ENCODE measurements around the gene HPCAL4.

The HPCAL4 gene

DNA sequence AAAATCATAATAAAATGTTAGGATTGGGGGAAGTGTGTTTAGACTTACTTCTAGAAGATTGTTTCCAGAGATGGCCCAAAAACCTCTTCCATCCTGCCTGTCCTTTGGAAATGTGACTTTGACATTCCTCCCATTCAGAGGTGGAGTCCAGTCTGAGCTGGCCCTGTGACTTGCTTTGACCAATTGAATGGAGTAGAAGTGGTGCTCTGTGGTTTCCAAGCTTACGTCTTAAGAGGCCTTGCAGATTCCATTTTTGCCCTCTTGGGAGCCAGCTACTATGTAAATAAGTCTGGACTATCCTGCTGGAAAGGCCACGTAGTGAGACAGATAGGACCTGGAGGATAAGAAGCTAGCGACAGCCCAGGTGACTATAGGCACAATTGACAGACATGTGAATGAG, 18.0 kb downstream of the HPCAL4 start:
- DNase-seq = no peak

DNA sequence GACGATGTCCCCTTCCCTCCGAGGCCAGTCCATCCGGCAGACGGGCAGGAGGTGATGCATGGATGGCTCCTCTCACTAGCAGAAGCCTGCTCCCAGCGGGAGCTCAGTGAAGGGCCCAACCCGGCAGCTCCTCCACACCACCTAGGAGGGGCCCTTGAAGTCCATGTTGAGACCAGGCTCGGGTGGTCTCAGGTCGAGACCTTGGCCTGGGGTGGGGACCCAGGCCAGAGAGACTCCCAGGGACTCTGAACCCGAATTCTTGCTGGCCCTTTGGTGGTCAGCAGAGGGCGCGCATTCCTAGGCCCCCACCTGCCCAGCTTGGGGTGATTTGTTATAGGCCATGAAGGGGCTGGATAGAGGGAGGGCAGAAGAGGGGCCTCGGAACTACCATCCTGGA, 18.7 kb downstream of the HPCAL4 start:
- DNase-seq = peak in 1 of 2 donors; percentile 38

DNA sequence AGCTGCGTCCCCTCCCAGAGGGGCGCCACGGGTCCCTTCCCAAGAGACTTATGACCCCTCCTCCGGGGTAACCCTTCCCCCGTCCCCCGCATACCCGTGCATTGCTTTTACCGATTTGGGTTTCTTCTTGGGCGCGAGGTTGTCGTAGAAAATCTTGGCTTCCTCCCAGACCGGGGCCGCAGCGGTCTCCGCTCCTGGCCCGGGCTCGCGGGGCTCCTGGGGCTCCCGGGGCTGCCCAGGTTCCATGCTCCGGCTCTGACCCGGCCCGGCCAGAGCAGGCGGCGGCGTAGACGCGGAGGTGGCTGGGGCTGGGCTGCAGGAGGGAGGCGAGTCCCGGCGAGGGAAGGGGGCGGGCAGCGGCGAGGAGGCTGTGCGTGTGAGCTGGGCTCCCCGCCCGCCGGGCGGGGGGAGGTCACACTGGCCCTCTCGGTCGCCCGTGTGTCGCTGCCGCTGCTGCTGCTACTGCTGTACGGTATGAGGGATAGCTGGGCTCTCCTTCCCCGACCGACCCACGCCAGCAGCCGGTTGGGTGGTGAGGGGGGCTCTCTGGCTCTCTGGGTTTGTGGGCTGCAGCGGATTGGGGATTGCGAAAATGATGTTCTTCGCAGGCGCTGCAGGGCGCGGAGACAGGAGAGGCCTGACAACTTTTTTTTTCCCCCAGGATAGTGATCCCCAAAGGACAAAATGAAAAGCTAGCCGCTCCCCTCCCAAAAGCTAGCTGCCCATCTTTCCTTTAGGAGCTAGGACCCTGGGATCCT, 19.3 kb downstream of the HPCAL4 start, which contains the start of gene NT5C1A:
Gene NT5C1A (minus strand): TSS at position 315 of the 758 bp plus-strand sequence. CDS start 69 bp downstream, at position 246.
- DNase-seq = peak in 1 of 2 donors; percentile 14

DNA sequence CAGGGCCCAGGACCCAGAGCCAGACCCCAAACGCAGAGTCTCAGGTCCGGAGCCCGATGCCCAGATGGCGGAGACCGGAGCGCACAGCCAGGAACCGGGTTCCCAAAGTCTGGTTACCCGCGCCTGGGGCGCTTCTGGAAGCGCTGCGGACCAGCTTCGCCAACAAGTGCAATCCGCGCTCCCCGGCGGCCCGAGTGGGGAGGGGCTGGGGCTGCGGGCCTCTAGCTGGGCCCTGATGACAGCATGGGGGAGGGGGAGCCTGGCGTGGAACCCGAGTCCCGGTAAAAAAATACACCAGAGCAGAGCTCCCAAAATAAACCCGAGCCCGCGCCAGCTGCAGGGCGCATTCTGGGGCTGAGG, 19.8 kb downstream of the HPCAL4 start:
- DNase-seq = no peak

DNA sequence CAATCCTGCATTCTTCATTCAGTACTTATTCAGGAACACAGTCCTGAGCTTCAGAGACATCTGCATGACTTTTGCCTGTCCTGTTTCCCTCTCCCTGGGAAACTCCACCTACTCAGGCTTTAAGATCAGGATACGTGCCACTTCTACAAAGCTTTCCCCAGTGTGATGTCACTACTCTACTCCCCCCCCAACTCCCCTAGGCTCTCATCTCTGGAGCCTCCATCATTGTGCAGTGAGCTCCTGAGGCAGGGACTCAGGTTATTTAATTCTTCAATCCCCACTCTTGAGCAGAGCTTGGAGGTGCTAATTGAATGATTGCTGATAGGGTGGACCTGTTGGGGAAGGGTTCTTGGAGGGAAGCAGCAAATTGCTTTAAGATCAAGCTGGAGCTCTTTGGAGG, 20.5 kb downstream of the HPCAL4 start:
- no peak for DNase-seq

DNA sequence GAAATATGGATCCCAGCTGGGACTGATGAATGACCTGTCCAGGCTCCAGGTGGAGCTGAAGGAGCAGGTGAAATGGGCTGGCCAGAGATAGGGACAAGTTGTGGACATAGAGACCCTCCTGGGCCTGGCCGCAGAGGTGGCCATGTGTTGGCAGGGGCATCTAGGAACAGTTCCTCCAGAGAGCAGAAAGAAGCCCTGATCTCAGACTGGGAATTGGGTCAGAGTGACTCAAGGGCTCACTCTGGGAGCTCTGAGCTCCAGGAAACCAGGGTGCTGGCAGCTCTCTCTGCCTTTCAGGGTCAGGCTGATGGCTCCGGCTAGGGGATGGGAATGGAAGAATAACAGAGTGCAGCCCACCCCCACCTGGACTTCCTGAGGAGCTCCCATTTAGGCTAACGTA, 22.3 kb downstream of the HPCAL4 start:
- DNase-seq = no peak

DNA sequence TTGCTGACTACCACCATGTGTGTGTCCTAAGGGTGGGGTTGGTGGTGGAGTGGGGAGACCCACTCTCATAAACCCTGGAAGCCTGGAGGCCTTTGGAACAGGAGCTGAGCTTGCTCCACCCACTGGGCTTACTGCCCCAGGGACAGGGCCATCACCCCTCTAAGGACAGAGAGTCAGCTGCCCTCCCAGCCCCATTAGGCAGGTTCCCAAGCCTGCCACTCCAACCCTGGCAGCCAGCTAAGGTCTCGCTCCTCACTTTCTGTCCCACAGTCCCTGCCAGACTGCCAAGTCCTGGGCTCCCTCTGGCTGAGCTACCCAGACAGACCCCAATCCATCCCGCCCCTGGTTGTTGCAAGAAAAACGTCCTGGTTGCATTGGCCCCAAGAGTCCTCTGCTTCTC, 23.1 kb downstream of the HPCAL4 start:
- no peak for DNase-seq

DNA sequence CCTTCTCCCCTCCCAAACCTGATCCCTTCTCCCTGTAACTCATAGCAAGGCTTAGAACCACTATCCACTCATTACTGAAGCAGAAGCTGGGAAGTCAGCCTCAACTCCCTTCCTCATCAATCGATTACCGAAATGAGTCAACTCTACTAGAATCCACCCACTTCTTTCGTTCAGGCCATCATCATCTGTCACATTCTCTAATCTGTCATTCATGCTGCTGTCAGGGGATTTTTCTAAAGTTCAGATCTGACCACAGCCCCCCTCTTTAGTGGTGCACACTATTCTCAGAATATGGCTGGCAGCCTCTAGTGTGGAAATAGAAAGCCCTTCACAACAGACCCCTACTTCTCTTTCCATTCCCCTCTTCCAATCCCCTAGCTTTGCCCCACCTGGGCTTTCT, 24.5 kb downstream of the HPCAL4 start:
- no peak for DNase-seq

DNA sequence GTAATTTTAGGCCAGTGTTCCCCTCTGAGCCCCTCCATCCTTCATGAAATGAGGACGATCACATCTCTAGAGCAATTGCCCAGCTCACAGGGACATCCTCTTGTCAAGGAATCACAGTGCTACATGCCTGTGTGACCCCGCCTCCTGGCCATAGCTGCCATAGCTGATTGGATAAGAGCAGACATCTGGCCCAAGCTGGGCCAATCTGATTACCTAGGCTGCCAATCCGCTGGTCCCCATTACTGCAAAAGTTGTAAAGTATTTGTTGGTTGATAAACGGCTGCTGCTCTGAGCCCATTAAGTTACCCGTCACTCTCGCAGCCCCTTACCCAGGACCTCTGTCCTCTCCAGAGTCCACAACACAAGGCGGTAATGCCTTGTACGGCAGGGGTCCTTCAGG, 27.7 kb downstream of the HPCAL4 start:
- no peak for DNase-seq

DNA sequence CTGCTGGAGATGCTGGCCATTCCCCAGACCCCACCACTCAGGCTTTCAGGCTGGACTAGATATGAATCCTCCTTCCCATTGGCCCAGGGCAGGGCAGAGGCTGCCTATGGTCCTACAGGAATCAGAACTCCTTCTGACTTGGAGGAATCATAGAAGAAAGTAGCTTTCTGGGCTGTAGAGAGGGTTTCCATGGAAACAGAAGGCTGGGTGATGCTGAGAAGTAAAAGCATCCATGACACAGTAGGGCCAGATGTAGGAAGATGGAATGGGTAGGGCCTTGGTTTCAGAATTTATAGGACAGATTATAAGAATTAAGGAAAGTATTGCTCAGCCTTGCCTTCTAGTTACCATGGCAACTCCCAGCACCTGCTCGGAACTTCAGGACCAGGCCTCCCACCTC, 28.4 kb downstream of the HPCAL4 start:
- no peak for DNase-seq

DNA sequence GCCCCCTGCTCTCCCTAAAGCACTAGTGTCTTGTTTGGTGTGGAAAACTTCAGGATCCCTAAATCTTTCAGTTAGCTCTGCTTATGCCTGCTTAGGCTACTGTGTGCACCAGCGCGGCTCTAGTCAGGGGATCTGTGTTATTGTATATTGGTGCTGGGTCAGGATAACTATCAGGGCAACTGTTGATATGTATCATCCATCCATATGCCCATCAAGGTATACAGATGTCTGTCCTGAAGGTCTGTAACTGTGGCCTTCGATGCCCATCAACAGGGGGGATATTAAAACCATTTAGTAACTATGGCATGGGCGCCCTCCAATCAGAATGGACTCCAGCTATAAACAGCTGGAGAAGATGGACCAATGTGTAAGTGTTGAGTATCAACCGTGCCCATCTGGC, 31.7 kb downstream of the HPCAL4 start:
- no peak for DNase-seq

DNA sequence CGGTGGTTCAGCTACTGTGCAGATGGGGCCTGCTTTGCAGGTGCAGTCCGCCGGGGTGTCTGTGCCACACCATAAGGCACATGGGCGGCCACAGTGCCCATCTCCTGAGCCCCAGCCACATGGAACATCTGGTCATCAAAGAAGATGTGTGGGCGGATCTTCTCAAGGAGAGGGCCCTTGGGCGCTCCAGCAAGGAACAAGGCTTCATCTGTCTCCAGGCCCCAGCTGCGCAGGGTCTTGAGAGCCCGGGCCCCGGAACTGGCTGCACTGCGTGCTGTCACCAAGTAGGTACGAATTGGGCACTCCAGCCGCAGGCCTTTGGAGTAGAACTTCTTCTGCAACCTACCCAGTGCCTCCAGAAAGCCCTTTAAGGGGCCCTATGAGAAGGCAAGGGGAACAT, 32.1 kb downstream of the HPCAL4 start:
- no peak for DNase-seq

DNA sequence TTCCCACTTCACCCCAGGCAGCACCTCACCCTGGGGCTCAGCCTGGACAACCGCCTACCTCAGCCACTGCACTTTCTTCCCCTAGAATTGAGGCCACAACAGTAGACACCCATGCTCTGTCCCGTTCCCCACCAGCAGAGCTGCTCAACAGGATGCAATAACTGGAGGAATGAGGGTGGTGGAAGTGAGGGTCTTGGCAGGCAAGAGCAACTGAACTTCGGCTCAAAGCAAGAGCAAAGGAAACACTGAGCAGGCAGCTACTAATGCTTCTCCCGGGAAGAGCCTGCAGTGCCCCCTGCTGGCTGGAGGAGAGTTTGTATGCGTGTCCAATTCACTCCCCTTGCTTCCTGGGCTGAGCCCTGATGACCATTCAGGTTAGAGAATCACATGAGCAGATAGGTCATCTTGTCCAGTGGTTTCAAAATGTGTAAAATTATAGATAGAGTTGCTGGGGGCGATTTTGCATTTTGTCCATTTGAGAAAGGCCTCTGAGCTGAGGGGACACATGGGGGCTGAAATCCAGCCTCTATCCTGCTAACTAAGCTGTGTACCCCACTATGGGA, 33.2 kb downstream of the HPCAL4 start:
- peak; percentile 47 to 60 for DNase-seq

DNA sequence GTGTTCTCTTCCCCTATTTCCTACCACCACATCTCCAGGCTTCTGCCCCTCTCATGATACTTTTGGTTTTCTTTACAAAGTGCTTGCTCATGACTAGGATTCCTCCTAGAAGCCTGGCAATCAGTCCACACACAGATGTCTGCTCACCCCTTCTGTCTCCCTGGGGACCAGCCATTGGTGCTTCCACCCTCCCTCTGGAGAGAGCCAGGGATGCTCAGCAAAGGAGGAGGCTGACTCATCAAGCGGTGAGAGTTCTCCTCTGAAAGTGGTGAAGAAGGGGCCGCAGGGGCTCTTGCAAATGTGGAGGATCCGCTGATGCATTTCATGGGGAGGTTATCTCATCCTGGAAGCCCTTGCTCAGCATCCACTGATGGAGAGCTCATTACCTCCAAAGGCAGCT, 33.8 kb downstream of the HPCAL4 start:
- DNase-seq = no peak

DNA sequence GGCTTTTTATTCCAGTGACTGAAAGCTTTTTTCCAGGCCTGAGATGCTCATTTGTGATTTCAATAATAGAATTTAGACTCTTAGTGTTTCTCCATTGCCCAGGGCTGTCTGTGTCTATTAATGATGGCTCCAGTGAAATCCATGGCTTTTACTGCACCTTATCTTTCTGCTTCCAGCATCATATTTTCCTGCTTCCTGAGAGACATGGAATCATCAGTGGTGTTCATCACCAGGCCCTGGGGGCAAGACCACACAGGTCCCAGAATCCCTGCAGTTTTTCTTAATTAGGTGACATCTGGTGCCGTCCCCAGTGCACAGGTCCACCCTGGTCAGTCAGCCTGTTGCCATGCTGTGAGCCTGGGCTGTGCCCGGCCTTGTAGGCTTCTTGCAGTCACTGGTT, 34.8 kb downstream of the HPCAL4 start:
- no peak for DNase-seq

DNA sequence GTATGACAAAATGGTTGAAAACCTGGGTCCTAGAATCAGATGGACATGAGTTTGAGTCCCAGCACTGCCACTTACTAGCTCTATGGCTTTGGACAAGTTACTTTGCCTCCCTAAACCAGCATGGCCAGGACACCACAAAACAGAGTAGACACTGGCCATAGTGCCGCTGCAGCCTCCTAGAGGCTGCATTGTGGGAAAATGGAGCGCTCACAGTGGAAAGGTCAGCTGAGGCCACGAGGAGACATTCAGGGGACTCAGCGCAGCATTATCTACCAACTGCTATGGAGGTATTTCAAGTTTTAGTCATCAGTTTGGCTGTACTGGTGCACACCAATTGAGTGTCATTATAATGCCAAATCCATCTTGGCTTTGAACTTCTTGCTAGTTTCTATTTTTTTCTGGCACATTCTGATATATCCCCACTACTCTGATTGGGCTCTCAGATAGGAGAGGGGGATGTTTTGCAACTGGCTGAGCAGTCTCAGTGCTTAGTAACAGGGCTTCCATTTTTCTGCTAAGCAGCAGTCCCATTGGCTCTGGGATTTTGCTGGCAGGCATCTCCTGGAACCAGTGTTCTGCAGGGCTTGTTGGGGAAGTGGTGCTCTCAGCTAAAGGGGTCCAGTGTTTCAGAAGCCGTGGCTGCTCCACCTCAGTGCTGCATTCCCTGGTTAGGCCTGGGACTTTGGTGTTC, 35.5 kb downstream of the HPCAL4 start:
- no peak for DNase-seq

DNA sequence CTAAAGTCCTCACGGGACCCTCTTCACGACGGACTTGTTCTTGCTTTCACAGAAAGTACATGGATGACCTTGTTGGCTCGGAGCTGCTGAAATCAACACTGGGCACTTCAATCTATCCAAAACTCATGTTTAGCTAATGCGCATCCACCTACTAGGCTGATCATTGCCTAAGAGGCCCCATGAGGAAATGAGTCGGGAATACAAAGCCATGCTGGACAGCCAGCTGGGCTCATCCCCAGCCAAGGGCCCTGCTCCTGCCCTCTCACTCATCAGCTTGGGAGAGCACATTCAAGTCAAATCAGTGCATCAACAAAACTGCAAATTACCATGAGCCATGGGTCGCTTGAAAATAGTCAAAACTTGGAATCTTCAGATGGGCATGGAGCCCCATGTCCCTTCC, 36.9 kb downstream of the HPCAL4 start:
- DNase-seq = no peak

DNA sequence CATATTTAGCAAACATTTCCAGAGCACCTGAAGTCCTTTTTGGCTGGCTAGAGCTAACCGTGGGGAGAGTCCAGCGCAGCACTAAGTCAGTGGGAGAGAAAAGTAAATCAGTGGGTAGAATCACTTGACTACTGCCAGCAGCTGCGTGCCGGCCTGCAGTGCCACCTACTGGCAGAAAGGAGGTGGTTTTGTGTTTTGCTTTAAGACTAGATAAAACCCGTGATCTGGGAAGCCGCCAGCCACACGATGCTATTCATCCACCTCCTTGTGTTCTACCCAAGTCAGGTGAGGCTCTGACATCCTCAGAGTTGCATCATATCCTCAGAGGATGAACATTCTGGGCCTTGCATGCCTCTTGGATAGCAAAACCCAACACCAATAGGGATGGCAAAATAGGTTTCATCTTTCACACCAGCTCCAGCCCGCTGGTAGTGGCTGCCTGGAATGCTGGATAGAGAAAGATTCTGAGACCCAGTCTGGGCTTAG, 37.6 kb downstream of the HPCAL4 start:
- DNase-seq = peak; percentile 70

DNA sequence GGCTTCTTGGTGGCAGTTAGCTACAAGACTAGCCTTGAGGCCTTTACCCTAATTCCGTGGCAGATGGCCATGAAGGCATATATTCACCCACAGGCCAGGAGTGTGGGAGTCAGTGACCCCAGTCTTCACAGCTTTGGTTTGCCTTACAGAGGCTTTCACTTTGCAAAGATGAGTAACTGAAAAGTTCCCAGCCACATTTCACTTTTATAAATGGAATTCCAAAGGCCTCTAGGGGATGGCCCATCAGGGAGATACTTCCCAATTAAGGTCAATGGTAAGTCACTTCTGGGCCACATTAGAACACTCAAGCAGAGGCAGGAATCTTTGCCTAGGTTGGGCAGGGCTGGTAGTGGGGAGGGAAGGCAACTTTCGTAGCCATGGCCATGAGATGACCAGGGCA, 38.7 kb downstream of the HPCAL4 start:
- no peak for DNase-seq

DNA sequence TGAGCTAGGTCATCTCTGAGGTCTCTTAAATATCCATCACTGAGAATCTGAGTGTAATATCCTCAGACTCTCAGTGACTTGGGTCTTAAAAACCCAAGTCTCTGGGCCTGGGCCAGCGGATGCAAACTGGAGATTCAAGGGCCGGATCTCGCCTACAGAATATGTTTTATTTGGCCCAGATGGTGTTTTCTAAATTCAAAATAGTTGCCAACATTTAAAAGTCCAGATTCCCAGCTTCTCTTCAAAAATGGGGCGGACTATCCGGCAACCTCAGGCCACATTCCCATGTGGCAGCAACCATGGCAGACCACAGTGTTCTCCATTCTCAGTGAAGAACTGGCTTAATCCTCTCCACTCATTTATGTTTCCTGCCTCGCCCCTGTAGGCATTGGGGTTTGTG, 39.1 kb downstream of the HPCAL4 start:
- DNase-seq = no peak

DNA sequence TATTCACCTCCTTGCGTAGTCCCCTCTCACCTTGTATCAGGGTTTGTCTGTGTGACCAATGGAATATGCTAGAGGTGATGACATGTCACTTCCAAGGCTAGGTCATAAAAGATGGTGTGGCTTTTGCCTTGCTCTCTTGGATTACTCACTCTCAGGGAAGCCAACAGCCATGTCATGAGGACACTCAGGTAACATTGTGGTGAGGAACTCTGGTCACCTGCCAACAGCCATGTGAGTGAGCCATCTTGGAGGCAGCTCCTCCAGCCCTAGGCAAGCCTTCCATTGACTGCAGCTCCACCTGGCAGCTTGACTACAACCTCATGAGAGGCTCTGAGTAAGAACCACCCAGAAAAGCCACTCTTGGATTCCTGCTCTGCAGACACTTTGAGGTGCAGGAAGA, 40.8 kb downstream of the HPCAL4 start:
- no peak for DNase-seq

DNA sequence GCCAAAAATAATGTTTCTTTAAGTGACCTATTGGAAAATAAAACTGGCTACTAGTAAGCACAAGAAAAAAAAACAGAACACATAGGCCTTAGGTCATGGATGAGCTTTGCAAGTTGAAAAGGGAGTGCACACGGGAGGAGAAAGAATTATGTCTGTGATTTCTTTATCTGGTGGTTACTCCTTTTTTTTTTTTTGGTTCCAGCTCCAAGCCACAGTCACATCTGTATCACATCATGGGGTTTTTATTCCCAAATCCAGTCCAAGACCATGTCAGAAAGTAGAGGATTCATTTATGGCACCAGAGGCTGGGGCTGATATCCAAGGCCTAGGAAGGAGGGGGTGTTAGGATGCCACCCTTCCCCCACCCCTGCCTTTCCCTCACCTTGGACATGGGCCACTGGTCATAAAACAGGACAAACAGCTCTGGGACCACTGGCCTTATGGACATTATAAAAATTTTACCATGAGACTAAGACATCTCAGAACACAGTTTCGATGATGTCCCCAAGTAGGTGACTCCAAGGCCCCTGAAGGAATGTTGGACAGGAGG, 41.5 kb downstream of the HPCAL4 start:
- DNase-seq = no peak

DNA sequence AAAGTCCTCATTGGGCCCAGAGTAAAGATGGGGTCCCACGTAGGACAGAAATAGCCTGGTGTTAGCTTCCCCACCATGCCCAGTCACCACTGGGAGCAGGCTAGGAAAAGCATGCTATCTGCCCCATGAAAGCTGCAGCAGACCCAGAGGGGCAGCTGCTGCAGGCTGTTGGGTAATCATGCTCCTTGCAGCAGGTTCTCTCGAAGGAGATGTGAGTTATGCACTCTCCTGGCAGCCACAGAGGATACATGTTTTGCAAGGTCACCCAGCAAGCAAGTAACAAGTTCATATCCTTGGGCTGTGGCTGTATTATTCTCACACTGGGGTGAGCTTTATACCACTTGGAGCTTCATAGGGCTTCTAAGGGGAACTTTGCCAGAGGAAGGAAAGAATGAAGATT, 42.7 kb downstream of the HPCAL4 start:
- DNase-seq = no peak

DNA sequence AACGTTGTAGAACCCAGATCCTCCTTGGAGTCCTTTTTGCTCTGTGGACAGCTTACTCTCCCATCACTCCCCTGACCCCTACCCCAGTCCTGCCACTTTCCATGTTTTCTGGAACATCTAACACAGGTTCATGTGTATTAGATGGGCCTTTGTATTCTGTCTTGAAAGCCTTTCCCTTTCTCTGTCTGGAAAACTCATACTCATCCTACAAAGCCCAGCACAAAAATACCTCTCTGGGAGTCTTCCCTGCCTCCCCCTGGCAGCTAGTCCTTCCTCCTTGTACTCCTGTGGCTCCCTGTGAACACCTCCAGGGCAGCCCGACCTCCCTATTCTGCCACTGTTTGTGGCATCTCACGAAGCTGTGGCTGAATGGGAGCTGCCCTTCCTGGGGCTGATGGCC, 44.0 kb downstream of the HPCAL4 start:
- DNase-seq = no peak
